Measurements from ENCODE around the gene MYCN. TPM values are rescaled to one million over a fixed set of nuclear protein-coding genes. Genes with fewer than 3 reads are reported as not detected.
"Not testable (repeated sequence)": the region's sequence is repeated elsewhere in the genome, so short reads cannot be mapped to it uniquely, and the experiment has no call there.

MYCN gene
- total RNA-seq, 4 donors from 2014 or later: 0.48 to 7.0 (median 0.82) TPM; not detected in 1

DNA sequence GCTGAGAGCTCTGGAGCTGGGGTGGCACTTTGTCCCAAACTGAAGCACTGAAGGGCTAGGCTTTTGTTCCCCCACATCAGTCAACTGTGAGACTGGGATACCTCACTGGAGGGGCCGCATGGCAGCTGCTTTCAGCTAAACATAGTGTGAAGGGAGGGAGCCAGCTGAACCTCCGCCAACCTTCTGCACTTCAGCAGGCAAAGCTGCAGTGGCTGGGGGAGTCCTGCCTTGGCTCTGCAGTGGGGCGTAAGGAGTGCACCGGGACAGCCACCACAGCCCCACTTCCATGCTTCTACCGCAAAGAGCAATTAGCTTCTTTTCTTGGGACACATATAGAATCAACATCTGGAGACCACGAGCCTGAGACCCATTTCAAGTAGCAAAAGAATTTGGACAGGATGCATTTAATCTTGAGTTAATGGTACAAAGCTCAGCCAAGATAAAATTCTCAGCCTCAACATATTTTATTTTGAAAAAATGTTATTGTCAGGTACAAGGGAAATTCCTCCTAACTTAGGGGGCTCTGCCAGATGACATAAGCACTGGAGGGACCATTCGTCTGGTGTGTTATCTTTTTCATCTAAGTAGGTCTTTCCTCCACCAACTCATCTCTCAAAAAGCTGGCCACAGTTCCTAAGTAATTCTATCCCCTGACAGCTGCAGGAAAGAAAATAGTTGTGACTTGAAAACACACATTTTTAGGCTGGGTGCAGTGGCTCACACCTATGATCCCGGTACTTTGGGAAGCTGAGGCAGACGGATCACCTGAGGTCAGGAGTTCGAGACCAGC is 25.6 kb upstream of the MYCN start:
- intact Hi-C loops (cut with DNase I; ENCODE audit: low total_unique reads) (no loop called here), in situ Hi-C loops (cut with MboI; ENCODE audit: low pct_ligation_motif_present in 1 of 4, low pct_unique_long_range_greater_than_20kb in 1 of 4, low sequenced_read_pairs in 3 of 4) (no loop called here)
- no peaks in the 10 kb centered on the region for H3K36me3 ChIP-seq
- no peak for TF ChIP-seq POLR2AphosphoS5 (IDR thresholded peaks at IDR 0.05)
- TF ChIP-seq, protein P1, sequence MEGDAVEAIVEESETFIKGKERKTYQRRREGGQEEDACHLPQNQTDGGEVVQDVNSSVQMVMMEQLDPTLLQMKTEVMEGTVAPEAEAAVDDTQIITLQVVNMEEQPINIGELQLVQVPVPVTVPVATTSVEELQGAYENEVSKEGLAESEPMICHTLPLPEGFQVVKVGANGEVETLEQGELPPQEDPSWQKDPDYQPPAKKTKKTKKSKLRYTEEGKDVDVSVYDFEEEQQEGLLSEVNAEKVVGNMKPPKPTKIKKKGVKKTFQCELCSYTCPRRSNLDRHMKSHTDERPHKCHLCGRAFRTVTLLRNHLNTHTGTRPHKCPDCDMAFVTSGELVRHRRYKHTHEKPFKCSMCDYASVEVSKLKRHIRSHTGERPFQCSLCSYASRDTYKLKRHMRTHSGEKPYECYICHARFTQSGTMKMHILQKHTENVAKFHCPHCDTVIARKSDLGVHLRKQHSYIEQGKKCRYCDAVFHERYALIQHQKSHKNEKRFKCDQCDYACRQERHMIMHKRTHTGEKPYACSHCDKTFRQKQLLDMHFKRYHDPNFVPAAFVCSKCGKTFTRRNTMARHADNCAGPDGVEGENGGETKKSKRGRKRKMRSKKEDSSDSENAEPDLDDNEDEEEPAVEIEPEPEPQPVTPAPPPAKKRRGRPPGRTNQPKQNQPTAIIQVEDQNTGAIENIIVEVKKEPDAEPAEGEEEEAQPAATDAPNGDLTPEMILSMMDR (IDR thresholded peaks at IDR 0.05): no peak
- TF ChIP-seq EP300 (IDR thresholded peaks at IDR 0.05; ENCODE audit: low read depth): no peak
- no peak for TF ChIP-seq POLR2A (IDR thresholded peaks at IDR 0.05)
- H3K4me3 ChIP-seq: no peak overlapping the region
- DNase-seq: no peak
- peaks cover 0 to 20% (median 7%) of the 10 kb centered on the region in 4 donors for H3K4me1 ChIP-seq
- no peaks in the 10 kb centered on the region for H3K9me3 ChIP-seq
- 59% methylated on average over 9 of the region's 10 CpGs; no CpG with 5 or more reads in 1 of the 2 donors for WGBS, 2 donors (ENCODE audit: low coverage in 1 of 2)
- H3K27me3 ChIP-seq: no peaks in the 10 kb centered on the region
- H3K27ac ChIP-seq: no peak overlapping the region

DNA sequence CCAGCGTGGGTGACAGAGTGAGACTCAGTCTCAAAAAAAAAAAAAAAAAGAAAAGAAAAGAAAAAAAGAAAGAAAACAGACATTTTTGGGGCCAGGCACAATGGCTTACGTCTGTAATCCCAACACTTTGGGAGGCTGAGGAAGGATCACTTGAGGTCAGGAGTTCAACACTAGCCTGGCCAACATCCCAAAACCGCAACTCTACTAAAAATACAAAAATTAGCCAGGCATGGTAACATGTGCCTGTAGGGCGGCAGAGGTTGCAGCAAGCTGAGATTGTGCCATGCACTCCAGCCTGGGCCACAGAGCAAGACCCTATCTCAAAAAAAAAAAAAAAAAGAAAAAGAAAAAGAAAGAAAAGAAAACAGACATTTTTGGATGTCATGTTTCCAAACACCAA is 24.8 kb upstream of the MYCN start:
- WGBS, 2 donors (ENCODE audit: low coverage in 1 of 2): 50 to 70% methylated on average over 4 of the region's 4 CpGs
- H3K4me3 ChIP-seq; intact Hi-C loops (cut with DNase I; ENCODE audit: low total_unique reads); in situ Hi-C loops (cut with MboI; ENCODE audit: low pct_ligation_motif_present in 1 of 4, low pct_unique_long_range_greater_than_20kb in 1 of 4, low sequenced_read_pairs in 3 of 4); H3K27ac ChIP-seq; H3K9me3 ChIP-seq; H3K27me3 ChIP-seq; H3K36me3 ChIP-seq; DNase-seq: not testable (repeated sequence)
- H3K4me1 ChIP-seq: peaks cover 0 to 20% (median 7%) of the 10 kb centered on the region in 4 donors

DNA sequence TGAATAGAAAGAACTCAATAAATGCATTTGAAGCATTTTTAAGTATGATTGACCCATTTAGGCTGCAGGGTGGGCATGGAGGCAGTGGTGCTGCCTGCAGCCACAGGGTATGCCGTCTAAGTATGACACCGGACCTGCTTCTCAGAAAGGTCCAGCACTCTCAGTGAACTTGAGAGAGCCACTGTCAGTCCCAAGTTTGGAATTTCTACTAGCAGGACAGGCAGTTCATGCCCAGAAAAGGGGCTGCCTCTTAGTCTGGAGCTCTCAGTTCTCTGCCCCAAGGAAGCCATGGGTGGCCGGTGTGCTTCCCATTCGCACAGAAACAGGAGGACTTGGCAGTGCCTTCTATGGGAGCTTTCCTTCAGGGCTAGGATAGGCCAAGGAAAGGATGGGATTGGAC is 24.0 kb upstream of the MYCN start:
- Histone ChIP-seq H3K36me3 (no peaks in the 10 kb centered on the region), H3K9me3 (no peaks in the 10 kb centered on the region), H3K4me1 (peaks cover 0 to 20% (median 7%) of the 10 kb centered on the region in 4 donors), H3K27ac (no peak overlapping the region), H3K4me3 (no peak overlapping the region), H3K27me3 (no peaks in the 10 kb centered on the region)
- TF ChIP-seq POLR2A (IDR thresholded peaks at IDR 0.05) (no peak), EP300 (IDR thresholded peaks at IDR 0.05; ENCODE audit: low read depth) (no peak), POLR2AphosphoS5 (IDR thresholded peaks at IDR 0.05) (no peak)
- TF ChIP-seq, protein P1 (IDR thresholded peaks at IDR 0.05): no peak
- WGBS, 2 donors (ENCODE audit: low coverage in 1 of 2): 92% methylated on average over 4 of the region's 4 CpGs; no CpG with 5 or more reads in 1 of the 2 donors
- intact Hi-C loops (cut with DNase I; ENCODE audit: low total_unique reads): no loop called here
- DNase-seq: no peak
- in situ Hi-C loops (cut with MboI; ENCODE audit: low pct_ligation_motif_present in 1 of 4, low pct_unique_long_range_greater_than_20kb in 1 of 4, low sequenced_read_pairs in 3 of 4): no loop called here

DNA sequence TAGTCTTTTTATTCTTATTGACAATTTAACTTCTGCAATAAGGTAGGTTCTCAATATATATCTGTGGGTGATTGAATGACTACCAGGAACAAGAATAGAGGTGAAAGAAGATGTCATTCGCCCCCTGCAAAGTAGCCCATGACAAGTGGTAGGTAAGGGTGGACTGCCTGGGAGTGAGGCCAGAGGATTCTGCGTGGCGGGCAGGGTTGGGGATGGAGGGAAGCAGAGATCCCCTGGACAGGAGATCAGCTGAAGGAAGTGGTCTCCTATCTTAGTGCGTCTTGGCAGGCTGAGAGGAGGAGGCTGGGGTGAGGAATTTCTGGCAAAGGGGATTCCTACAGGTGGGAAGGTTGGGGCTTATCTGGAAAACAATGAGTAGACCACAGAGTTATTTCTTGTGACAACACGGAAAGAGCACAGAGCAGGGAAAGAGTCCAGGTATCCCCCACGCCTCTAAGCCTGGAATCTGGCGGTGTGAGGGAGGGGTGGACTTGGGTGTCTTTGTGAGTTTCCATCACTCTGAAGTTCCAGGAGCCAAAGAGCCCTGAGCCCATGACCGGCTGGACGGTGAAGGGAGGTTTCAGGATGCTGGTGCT is 21.5 kb upstream of the MYCN start:
- TF ChIP-seq EP300 (IDR thresholded peaks at IDR 0.05; ENCODE audit: low read depth) (no peak), POLR2AphosphoS5 (IDR thresholded peaks at IDR 0.05) (no peak), POLR2A (IDR thresholded peaks at IDR 0.05) (no peak)
- TF ChIP-seq, protein P1 (IDR thresholded peaks at IDR 0.05): no peak
- H3K9me3 ChIP-seq: no peaks in the 10 kb centered on the region
- no peak overlapping the region for H3K27ac ChIP-seq
- no peaks in the 10 kb centered on the region for H3K27me3 ChIP-seq
- no peaks in the 10 kb centered on the region for H3K36me3 ChIP-seq
- peaks cover 0 to 9% (median 4%) of the 10 kb centered on the region in 4 donors for H3K4me1 ChIP-seq
- intact Hi-C loops (cut with DNase I; ENCODE audit: low total_unique reads) (no loop called here), in situ Hi-C loops (cut with MboI; ENCODE audit: low pct_ligation_motif_present in 1 of 4, low pct_unique_long_range_greater_than_20kb in 1 of 4, low sequenced_read_pairs in 3 of 4) (no loop called here)
- WGBS, 2 donors (ENCODE audit: low coverage in 1 of 2): 81 to 82% methylated on average over 6 to 9 of the region's 9 CpGs
- H3K4me3 ChIP-seq: no peak overlapping the region
- no peak for DNase-seq

Measured in transverse colon (tissue), 4 donors.